ENCODE data around the gene DGKB. TPM values are rescaled to one million over a fixed set of nuclear protein-coding genes. Genes with fewer than 3 reads are reported as not detected.

Gene DGKB
- total RNA-seq, 1 donor from 2014 or later: 0.72 TPM

DNA sequence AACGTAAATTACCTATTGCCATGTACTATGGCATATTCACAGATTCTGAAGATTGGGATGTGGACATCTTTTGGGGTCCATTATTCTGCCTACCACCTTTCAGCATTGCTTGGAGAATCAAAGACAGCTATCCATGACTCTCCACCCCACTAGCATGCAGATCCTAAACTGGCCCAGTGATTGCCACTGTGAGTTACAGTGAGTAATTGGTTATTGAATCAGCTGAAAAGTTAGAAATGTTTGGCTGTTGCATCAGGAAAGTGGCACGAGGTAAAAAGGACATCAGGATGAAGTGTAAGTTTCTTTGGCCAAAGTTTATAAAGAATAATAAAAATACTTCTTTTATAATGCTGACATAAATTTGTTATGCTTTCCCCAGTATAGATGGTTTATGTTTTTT is 764.9 kb downstream of the DGKB start:
- Mint-ChIP-seq H3K4me1 (no peaks in the 10 kb centered on the region), H3K4me3 (no peak overlapping the region), H3K9me3 (peaks cover 9% of the 10 kb centered on the region), H3K27me3 (ENCODE audit: low read depth) (no peaks in the 10 kb centered on the region), H3K36me3 (ENCODE audit: low read depth) (peaks cover 3% of the 10 kb centered on the region), H3K27ac (ENCODE audit: unreplicated experiment) (no peak overlapping the region)
- TF ChIP-seq, protein P1, sequence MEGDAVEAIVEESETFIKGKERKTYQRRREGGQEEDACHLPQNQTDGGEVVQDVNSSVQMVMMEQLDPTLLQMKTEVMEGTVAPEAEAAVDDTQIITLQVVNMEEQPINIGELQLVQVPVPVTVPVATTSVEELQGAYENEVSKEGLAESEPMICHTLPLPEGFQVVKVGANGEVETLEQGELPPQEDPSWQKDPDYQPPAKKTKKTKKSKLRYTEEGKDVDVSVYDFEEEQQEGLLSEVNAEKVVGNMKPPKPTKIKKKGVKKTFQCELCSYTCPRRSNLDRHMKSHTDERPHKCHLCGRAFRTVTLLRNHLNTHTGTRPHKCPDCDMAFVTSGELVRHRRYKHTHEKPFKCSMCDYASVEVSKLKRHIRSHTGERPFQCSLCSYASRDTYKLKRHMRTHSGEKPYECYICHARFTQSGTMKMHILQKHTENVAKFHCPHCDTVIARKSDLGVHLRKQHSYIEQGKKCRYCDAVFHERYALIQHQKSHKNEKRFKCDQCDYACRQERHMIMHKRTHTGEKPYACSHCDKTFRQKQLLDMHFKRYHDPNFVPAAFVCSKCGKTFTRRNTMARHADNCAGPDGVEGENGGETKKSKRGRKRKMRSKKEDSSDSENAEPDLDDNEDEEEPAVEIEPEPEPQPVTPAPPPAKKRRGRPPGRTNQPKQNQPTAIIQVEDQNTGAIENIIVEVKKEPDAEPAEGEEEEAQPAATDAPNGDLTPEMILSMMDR (conservative IDR thresholded peaks at IDR 0.05): no peak
- DNase-seq (ENCODE audit: low read depth, low spot score): no peak

DNA sequence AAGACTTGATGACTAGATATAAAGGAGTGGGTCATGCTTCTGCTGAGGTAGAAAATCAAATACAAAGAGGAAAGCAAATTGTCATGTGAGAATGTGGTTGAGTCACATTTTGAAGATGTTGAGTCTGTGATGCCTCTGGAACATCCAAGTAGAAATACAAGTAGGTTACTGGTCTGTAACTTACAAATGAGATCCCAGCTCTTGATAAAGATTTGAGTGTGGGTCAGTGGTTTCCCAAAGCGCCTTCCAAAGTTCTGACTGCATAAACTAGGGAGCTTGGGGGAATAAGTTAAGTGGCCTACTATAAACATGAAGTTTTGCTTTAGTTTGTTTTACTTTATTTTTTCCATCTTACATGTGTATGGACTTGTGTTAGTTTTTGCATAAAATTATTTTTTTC is 768.8 kb downstream of the DGKB start:
- no peaks in the 10 kb centered on the region for H3K4me1 Mint-ChIP-seq
- H3K9me3 Mint-ChIP-seq: peaks cover 2% of the 10 kb centered on the region
- H3K27ac Mint-ChIP-seq (ENCODE audit: unreplicated experiment): no peak overlapping the region
- H3K27me3 Mint-ChIP-seq (ENCODE audit: low read depth): no peaks in the 10 kb centered on the region
- no peak overlapping the region for H3K4me3 Mint-ChIP-seq
- H3K36me3 Mint-ChIP-seq (ENCODE audit: low read depth): no peaks in the 10 kb centered on the region
- TF ChIP-seq, protein P1 (conservative IDR thresholded peaks at IDR 0.05): no peak
- no peak for DNase-seq (ENCODE audit: low read depth, low spot score)

DNA sequence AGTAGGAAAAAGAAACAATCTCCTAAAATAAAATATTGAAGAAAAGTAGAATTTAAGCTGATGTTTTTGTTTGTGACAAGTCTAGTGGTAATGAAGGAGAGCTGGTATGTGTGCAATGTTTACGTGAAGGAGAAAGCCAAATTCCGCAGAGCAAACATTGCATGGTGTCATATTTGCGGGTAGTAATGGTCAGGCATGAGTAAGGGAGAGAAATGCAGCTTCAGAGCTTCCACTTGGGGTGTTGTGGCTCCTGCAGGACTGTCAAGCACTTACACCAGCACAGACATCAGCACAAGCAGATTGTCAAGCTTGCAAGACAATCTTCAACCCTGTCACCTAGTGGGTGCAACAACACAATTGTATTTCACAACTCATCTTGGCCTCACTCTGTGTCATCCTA is 776.6 kb downstream of the DGKB start:
- peaks cover 4% of the 10 kb centered on the region for H3K4me1 Mint-ChIP-seq
- no peaks in the 10 kb centered on the region for H3K9me3 Mint-ChIP-seq
- no peak overlapping the region for H3K27ac Mint-ChIP-seq (ENCODE audit: unreplicated experiment)
- no peak overlapping the region for H3K4me3 Mint-ChIP-seq
- TF ChIP-seq, protein P1 (conservative IDR thresholded peaks at IDR 0.05): no peak
- H3K36me3 Mint-ChIP-seq (ENCODE audit: low read depth): no peaks in the 10 kb centered on the region
- H3K27me3 Mint-ChIP-seq (ENCODE audit: low read depth): no peaks in the 10 kb centered on the region
- no peak for DNase-seq (ENCODE audit: low read depth, low spot score)

DNA sequence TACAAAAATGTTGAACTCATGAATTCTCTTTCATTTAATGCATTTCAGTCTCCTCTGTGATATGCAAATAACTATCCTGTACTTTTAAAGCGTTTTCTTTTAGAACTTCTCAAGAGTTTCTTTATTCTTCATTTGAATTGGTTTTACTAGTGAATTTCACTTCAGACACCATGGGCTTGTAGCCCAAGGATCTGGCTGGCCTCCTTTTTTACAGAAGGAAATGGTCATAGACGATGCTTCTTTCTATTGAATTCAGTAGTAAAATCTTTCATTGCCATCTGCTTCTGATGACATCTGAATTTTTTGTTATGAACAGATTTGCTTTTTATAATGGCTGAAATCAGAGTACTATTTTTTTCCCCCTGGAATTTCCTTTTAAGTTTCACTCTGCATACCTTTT is 777.8 kb downstream of the DGKB start:
- no peak overlapping the region for H3K27ac Mint-ChIP-seq (ENCODE audit: unreplicated experiment)
- H3K9me3 Mint-ChIP-seq: no peaks in the 10 kb centered on the region
- TF ChIP-seq, protein P1 (conservative IDR thresholded peaks at IDR 0.05): no peak
- DNase-seq (ENCODE audit: low read depth, low spot score): no peak
- peaks cover 4% of the 10 kb centered on the region for H3K4me1 Mint-ChIP-seq
- H3K27me3 Mint-ChIP-seq (ENCODE audit: low read depth): no peaks in the 10 kb centered on the region
- H3K36me3 Mint-ChIP-seq (ENCODE audit: low read depth): no peaks in the 10 kb centered on the region
- no peak overlapping the region for H3K4me3 Mint-ChIP-seq

DNA sequence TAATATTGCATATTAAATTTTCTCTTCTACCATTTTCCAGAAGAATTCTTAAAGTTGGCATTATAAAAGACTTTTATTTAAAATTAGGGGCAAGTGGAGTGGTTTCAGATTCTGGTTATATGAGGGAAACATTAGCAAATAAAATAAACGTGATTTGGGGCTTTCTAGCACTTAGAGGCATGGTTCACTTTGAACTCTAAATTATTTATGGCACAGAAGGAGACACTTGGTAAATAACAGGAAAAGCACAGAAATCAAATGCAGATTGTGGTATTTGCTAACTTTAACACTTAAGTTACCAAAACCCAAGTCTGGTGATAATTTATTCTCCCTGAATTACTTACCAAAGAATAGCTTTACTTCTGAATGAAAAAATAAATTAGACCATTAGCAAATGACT is 778.6 kb downstream of the DGKB start:
- Mint-ChIP-seq H3K27ac (ENCODE audit: unreplicated experiment) (no peak overlapping the region), H3K9me3 (no peaks in the 10 kb centered on the region), H3K4me3 (no peak overlapping the region), H3K36me3 (ENCODE audit: low read depth) (no peaks in the 10 kb centered on the region), H3K4me1 (peaks cover 4% of the 10 kb centered on the region), H3K27me3 (ENCODE audit: low read depth) (no peaks in the 10 kb centered on the region)
- DNase-seq (ENCODE audit: low read depth, low spot score): no peak
- TF ChIP-seq, protein P1 (conservative IDR thresholded peaks at IDR 0.05): no peak

DNA sequence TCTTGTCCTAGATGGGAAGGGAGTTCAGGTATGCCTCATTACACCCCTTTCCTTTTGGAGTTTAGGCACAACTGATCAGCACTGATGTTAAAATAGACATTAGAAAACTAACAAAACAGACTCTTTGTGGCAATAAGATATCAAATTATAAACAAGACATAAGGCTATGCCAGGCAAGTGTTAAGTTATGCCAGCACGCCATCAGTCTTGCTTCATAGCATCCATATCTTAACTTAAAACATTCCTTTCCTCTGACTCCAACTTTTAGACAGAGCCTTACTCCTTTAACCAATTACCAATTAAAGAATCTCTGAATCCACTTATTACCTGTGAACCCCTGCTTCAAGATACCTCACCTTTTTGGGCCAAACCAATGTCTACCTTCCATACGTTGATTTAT is 786.9 kb downstream of the DGKB start:
- Mint-ChIP-seq H3K27ac (ENCODE audit: unreplicated experiment) (no peak overlapping the region), H3K9me3 (peaks cover 2% of the 10 kb centered on the region), H3K27me3 (ENCODE audit: low read depth) (no peaks in the 10 kb centered on the region), H3K4me1 (peaks cover 4% of the 10 kb centered on the region), H3K36me3 (ENCODE audit: low read depth) (no peaks in the 10 kb centered on the region), H3K4me3 (no peak overlapping the region)
- TF ChIP-seq, protein P1 (conservative IDR thresholded peaks at IDR 0.05): no peak
- no peak for DNase-seq (ENCODE audit: low read depth, low spot score)

Measured in neural crest cell (in vitro differentiated cells).